GM19099 (cell line): ENCODE results near the gene PRDX6.

Source experiments
- POLR2A ChIP-seq: IDR thresholded peaks from 3 replicates; pipeline ENCODE4 v1.6.1; 2011; ENCODE audit warnings: low read depth; ENCODE audit not compliant: insufficient read length; ENCODE audit errors: extremely low read depth

PRDX6 gene

DNA sequence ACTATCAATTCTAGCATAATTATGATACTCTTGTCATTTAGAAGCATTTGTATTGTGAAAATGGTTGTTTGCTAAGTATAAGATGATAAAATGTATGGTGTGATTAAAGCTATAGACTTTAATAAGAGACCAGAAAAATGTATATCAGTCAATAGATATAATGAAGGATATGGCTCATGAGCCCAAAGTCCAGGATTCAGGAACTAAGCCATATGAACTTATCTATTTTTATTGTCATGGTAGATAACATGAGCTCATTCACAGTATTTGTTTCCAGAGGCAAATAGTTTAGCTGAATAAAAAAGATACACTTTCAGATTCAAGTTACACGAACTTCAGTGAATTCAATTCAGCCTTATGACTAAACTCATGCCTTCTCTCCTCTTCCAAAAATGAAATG is 32.7 kb downstream of the PRDX6 start:
- no peak for TF ChIP-seq POLR2A

DNA sequence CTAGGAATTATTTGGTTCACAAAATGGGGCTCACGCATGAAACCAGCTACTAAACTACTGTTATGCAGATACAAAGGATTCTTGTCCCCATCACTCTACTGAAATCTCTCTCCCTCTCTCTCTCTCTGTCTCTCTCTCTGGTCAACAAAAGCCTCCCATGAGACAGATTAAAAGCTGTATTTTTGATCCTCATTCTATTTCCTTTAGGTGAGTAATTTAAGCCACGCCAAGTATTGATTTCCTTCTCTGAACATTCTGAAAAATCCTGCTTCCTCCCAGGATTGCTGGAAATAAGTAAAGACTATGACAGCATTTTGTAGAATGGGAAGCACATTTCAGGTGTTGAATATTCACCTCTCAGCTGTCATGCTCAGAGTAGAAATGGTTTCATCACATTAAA is 43.7 kb downstream of the PRDX6 start:
- TF ChIP-seq POLR2A, result no peak

DNA sequence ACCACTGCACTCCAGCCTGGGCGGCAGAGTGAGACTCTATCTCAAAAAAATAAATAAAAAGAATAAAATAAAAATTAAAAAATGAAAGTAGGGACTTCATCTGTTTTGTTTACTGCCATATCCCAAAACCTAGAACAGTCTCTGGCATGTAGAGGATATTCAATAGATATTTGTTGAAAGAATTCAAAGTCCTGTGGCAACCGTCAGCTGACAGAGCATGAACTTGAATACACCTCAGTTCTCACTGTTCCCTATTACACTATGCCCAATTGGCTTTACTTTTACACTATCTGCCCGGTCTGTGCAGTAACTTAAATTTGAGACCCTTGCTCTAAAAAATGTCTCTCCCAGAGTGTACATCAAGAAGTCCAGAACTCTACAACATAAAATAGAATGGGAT is 46.2 kb downstream of the PRDX6 start:
- no peak for TF ChIP-seq POLR2A

DNA sequence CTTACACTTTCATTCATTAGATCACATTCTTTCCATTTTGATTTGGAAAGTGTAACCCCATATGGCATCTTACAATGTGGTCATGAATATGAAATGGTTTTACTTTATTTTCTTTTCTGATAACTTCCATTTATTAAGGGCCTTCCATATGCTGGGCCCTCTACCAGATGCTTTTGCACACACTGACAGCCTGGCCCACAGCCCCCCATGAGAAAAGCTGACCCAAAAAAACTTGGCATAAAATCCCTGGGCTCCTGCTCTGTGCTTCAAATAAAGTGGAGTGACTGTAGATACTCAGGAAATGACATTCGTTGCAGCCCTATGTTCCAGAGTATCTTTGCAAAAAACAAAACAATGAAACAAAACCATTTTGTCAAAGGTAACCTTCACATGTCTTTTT is 48.8 kb downstream of the PRDX6 start:
- TF ChIP-seq POLR2A, result no peak

DNA sequence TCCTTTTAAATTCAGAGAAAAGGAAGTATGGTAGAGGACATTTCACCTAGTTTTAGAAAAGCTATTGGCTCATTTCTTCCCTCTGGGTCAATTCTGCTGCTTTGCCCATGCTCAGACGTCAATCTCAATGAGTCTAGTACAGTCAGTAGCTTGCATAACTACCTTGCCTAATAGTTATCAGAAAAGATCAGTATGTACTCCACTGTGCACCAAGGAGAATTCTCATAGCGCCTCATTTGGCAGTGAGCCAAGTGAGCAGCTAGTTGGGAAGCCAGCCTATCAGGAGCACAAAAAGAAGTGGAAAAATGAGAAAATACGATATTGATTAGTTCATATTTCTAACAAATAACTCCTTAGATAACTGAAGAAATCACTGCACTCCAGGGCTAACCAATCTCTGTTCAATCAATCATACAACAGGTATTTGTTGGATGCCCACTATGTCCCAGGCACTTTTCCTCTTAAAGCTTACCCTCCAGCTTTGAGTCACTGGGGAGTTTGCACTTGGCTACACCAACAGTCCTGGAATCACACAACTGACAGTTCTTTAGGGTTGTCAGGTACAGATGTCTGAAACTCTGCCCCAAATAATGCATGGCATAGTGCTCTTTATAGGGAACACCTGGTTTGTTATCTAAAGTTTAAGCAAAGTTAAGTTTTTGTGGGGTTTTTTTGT is 50.2 kb downstream of the PRDX6 start:
- TF ChIP-seq POLR2A, result no peak

DNA sequence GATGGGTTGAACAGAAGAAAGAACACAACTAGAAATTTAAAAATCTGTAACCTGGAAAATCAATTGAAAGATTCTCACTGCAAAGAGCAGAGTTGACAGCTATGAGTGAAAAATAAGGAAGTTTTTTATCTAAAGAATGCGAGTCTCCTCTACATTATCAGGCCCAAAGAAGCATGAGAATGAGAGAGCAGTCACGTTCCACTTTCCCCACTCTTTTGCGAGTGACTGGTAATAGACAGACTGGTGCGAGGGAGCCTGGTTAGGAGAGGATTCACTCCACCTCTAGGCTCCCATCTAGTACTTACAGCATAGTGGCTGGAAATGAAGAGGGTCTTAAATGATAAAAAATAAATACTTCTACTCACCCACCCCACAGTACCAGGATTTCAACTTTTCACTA is 52.0 kb downstream of the PRDX6 start:
- TF ChIP-seq POLR2A, result no peak

DNA sequence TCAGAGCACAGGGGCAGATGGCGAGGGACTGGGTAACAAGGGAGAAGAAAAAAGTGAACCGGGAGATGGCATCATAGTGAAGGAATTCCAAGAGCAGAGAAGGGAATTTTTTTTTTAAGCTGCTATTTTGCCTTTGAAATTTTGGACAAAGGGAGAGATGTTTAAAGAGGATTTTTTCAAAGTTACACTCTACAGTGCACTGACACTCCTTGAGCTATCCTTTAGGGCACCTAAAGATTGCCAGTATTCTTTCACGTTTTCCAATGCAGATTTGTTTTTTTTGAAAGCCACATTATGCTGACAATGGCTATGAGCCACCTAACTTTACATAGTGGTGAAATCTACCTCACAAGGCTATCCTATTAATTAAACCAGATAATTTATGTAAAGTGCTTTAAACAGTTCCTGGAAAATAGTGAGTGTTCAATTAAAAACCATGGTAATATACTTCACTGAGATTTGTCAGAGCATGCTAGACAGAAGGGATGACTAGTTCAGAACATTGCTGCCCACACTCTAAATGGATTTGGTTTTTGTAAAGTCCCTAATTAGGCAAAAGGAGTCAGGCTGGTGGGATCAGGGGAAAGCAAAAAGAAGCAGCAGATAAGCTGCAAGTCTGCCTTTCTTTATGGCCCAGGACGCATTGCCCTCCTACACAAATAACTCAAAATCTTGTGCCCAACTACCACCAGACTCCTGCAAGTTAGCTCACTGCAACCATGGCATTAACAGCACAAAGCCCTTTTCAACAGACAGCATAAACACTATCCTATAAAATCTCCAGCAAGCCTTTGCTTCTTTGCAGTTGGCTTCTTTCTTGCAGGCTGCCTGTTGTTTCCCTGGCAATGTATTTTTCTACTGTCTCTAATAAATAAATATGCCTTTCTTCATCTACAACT is 53.9 kb downstream of the PRDX6 start:
- TF ChIP-seq POLR2A, result no peak

DNA sequence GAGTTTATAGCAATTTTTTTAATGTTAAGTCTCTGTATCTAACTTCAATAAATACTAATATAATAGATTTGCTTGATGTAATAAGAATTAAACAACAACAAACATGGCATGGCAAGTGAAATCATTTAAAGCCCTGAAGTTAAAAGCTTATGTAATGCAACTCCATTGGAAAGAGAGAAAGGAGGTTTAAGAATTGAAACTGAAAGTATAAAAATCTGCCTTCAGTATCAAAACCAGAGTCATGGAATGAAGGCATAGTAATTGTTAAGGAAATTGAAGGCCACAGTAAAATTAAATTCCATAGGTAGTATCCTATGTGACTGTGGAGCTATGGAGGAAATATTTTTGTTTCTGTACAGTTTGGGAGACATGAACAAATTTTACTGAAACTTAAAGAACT is 55.1 kb downstream of the PRDX6 start:
- no peak for TF ChIP-seq POLR2A

DNA sequence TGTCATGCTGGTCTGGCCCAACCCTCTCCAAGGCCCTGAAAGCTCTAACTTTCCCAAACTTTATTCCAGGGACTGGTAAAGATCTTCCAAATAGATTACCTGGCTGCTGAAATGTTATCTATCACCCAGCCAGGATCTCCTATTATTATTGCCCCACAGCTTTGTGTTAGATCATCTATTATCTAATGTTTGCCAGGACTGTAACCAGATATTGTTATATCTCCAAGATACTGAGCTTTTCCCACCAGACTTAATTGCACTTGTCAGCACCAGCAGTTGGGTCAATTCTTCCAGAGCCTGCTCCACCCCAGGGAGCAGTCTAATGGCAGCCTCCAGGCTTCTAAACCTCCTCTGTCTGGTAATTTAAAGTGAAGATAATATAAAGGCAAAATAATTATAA is 59.1 kb downstream of the PRDX6 start:
- no peak for TF ChIP-seq POLR2A
